ENCODE results near the gene FNIP2. TPM values are rescaled to one million over a fixed set of nuclear protein-coding genes. Genes with fewer than 3 reads are reported as not detected.
A peak's percentile ranks its signal among the peaks of the same experiment; 100 is the strongest.

Gene FNIP2
- total and polyA plus RNA-seq, 2 experiments from 2014 or later: 1.8 to 22.4 TPM

GRCh38 chr4:158782551-158783360 lies 13.9 kb downstream of the FNIP2 start:
- Histone ChIP-seq H4K20me1 (ENCODE audit: insufficient read depth) (no peaks in the 10 kb centered on the region), H3K9me3 (ENCODE audit: low read depth) (no peaks in the 10 kb centered on the region), H3K4me3 (peak overlapping the region; percentile 49), H3K27ac (peak overlapping the region; percentile 75), H2AFZ (no peak overlapping the region), H3K9ac (peak overlapping the region; percentile 47), H3K4me2 (ENCODE audit: unreplicated experiment) (peak overlapping the region; percentile 68), H3F3A (ENCODE audit: insufficient read depth) (peaks cover 23% of the 10 kb centered on the region), H3K9me2 (ENCODE audit: insufficient read depth) (no peaks in the 10 kb centered on the region), H3K79me2 (ENCODE audit: insufficient read depth) (peaks cover 91% of the 10 kb centered on the region), H3K36me3 (ENCODE audit: low read depth) (no peaks in the 10 kb centered on the region), H3K4me1 (ENCODE audit: insufficient read depth) (peaks cover 39% of the 10 kb centered on the region), H3K27me3 (replicated peaks; ENCODE audit: insufficient read depth) (no peaks in the 10 kb centered on the region)
- 41 to 43% methylated on average over 4 of the region's 4 CpGs for WGBS, 2 experiments (ENCODE audit: low coverage in 1 of 2, low lambda C conversion rate in 2 of 2, missing lambda C conversion rate in 2 of 2)
- DNase-seq: peak; percentile 70
- in situ Hi-C loops (cut with MboI): no loop called here
- TF ChIP-seq EZH2phosphoT487 (IDR thresholded peaks at IDR 0.05; ENCODE audit: insufficient read depth, low read depth): no peak
- TF ChIP-seq EZH2 (IDR thresholded peaks at IDR 0.05; ENCODE audit: insufficient read depth, poor library complexity, severe bottlenecking): no peak

GRCh38 chr4:158783785-158784184 lies 15.0 kb downstream of the FNIP2 start:
- H2AFZ ChIP-seq: no peak overlapping the region
- peaks cover 23% of the 10 kb centered on the region for H3F3A ChIP-seq (ENCODE audit: insufficient read depth)
- in situ Hi-C loops (cut with MboI): no loop called here
- H3K36me3 ChIP-seq (ENCODE audit: low read depth): no peaks in the 10 kb centered on the region
- DNase-seq: peak; percentile 68
- peaks cover 91% of the 10 kb centered on the region for H3K79me2 ChIP-seq (ENCODE audit: insufficient read depth)
- no peaks in the 10 kb centered on the region for H3K27me3 ChIP-seq (replicated peaks; ENCODE audit: insufficient read depth)
- H3K27ac ChIP-seq: peak overlapping the region; percentile 75
- no peaks in the 10 kb centered on the region for H3K9me2 ChIP-seq (ENCODE audit: insufficient read depth)
- no peaks in the 10 kb centered on the region for H3K9me3 ChIP-seq (ENCODE audit: low read depth)
- H4K20me1 ChIP-seq (ENCODE audit: insufficient read depth): no peaks in the 10 kb centered on the region
- TF ChIP-seq EZH2phosphoT487 (IDR thresholded peaks at IDR 0.05; ENCODE audit: insufficient read depth, low read depth) (no peak), EZH2 (IDR thresholded peaks at IDR 0.05; ENCODE audit: insufficient read depth, poor library complexity, severe bottlenecking) (no peak)
- no peak overlapping the region for H3K4me3 ChIP-seq
- WGBS, 2 experiments (ENCODE audit: low coverage in 1 of 2, low lambda C conversion rate in 2 of 2, missing lambda C conversion rate in 2 of 2): 23 to 35% methylated on average over 2 of the region's 2 CpGs
- H3K4me1 ChIP-seq (ENCODE audit: insufficient read depth): peaks cover 35% of the 10 kb centered on the region
- H3K4me2 ChIP-seq (ENCODE audit: unreplicated experiment): peak overlapping the region; percentile 68
- no peak overlapping the region for H3K9ac ChIP-seq

- H3K4me1 ChIP-seq (ENCODE audit: insufficient read depth): peaks cover 35% of the 10 kb centered on the region
- H3K27me3 ChIP-seq (replicated peaks; ENCODE audit: insufficient read depth): no peaks in the 10 kb centered on the region
- no peak overlapping the region for H3K4me2 ChIP-seq (ENCODE audit: unreplicated experiment)
- DNase-seq: no peak
- in situ Hi-C loops (cut with MboI): no loop called here
- WGBS, 2 experiments (ENCODE audit: low coverage in 1 of 2, low lambda C conversion rate in 2 of 2, missing lambda C conversion rate in 2 of 2): 100% methylated on average over 1 of the region's 1 CpG
- H3K27ac ChIP-seq: no peak overlapping the region
- H3F3A ChIP-seq (ENCODE audit: insufficient read depth): peaks cover 23% of the 10 kb centered on the region
- no peaks in the 10 kb centered on the region for H3K9me3 ChIP-seq (ENCODE audit: low read depth)
- H3K79me2 ChIP-seq (ENCODE audit: insufficient read depth): peaks cover 91% of the 10 kb centered on the region
- TF ChIP-seq EZH2 (IDR thresholded peaks at IDR 0.05; ENCODE audit: insufficient read depth, poor library complexity, severe bottlenecking): no peak
- no peak for TF ChIP-seq EZH2phosphoT487 (IDR thresholded peaks at IDR 0.05; ENCODE audit: insufficient read depth, low read depth)
- no peak overlapping the region for H3K9ac ChIP-seq
- H2AFZ ChIP-seq: no peak overlapping the region
- H3K36me3 ChIP-seq (ENCODE audit: low read depth): no peaks in the 10 kb centered on the region
- H3K4me3 ChIP-seq: no peak overlapping the region
- H4K20me1 ChIP-seq (ENCODE audit: insufficient read depth): no peaks in the 10 kb centered on the region
- H3K9me2 ChIP-seq (ENCODE audit: insufficient read depth): no peaks in the 10 kb centered on the region
These were observed 16.9 kb downstream of the FNIP2 start for GRCh38 chr4:158785718-158786117.

- Histone ChIP-seq H2AFZ (no peak overlapping the region), H3K9ac (no peak overlapping the region), H4K20me1 (ENCODE audit: insufficient read depth) (no peaks in the 10 kb centered on the region), H3F3A (ENCODE audit: insufficient read depth) (peaks cover 23% of the 10 kb centered on the region), H3K27me3 (replicated peaks; ENCODE audit: insufficient read depth) (no peaks in the 10 kb centered on the region), H3K79me2 (ENCODE audit: insufficient read depth) (peaks cover 91% of the 10 kb centered on the region), H3K9me2 (ENCODE audit: insufficient read depth) (no peaks in the 10 kb centered on the region), H3K4me3 (no peak overlapping the region), H3K9me3 (ENCODE audit: low read depth) (no peaks in the 10 kb centered on the region), H3K4me2 (ENCODE audit: unreplicated experiment) (no peak overlapping the region), H3K36me3 (ENCODE audit: low read depth) (no peaks in the 10 kb centered on the region), H3K27ac (no peak overlapping the region), H3K4me1 (ENCODE audit: insufficient read depth) (peaks cover 35% of the 10 kb centered on the region)
- whole genome bisulfite sequencing, 2 experiments (ENCODE audit: low coverage in 1 of 2, low lambda C conversion rate in 2 of 2, missing lambda C conversion rate in 2 of 2): 50 to 53% methylated on average over 4 of the region's 4 CpGs
- no peak for DNase-seq
- in situ Hi-C loops (cut with MboI): no loop called here
- TF ChIP-seq EZH2phosphoT487 (IDR thresholded peaks at IDR 0.05; ENCODE audit: insufficient read depth, low read depth): no peak
- TF ChIP-seq EZH2 (IDR thresholded peaks at IDR 0.05; ENCODE audit: insufficient read depth, poor library complexity, severe bottlenecking): no peak
These were observed 17.3 kb downstream of the FNIP2 start for GRCh38 chr4:158786121-158786601.
